ENCODE measurements around the gene CDK14.

Gene CDK14

DNA sequence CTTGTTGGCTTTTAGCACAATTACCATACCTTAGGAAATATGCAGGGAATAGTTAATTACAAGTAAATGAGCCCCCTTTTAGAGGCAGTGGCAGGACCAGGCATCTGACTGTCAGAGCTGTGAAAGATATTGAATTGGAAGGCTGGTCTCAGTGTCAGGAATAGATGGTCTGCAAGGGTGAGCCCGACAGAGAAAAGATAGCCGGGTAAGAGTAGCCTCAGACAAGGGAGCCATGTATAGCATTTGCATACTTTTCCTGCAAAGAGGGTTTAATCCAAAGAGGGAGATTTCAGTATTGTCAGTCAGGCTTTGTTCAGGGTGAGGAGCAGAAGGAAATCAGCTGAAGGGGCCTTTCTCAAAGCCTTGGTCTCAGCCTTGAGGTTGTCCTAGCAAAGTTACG, 539.2 kb downstream of the CDK14 start:
- Histone ChIP-seq H3K36me3 (ENCODE audit: control insufficient read depth, insufficient read depth, low read length) (no peaks in the 10 kb centered on the region), H3K27me3 (ENCODE audit: control insufficient read depth, insufficient read depth, low read length) (no peaks in the 10 kb centered on the region), H3K27ac (ENCODE audit: low read length) (no peak overlapping the region), H3K9me3 (ENCODE audit: control insufficient read depth, insufficient read depth, low read length) (no peaks in the 10 kb centered on the region), H3K4me1 (ENCODE audit: control insufficient read depth, insufficient read depth, low read length) (no peaks in the 10 kb centered on the region; the same call in 1 of the 2 replicates), H3K4me3 (ENCODE audit: low read length) (no peak overlapping the region)
- WGBS (ENCODE audit: insufficient coverage, insufficient read length): no CpG with 5 or more reads among the region's 3 CpGs
- DNase-seq (ENCODE audit: low read depth, low spot score): no peak

DNA sequence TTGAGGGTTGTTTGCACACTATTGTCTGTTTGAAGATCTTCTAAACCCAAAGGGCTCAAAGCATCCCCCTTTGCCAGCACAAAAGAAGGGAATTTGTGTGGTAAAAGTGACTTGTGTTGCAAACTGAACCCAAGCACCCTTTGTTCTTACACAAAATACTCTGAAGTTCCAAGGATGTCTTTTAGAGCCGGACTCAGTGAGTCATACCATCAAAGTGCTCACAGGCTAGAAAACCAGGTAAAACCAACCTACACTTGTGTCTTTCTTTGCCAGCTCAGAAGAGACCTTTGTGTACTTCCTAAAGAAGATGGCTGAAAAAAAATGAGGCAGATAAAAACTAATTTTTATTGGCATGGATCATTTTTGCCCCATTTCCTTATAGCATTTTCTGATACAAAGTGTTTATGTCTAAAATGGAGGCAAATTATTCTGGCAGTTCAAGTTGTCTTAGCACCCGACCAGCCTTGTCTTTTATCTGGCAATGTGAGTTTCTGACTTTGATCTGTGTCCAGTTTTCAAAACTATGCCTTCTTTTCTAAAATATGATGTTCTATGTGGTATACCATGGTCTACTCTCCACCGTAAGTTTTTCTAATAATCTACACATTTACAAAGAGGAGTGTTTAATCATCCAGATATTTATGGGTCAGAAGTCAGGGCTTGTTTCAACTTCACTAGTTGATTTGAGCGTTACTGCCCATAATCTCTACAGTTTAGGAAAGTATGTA, 539.7 kb downstream of the CDK14 start:
- no peaks in the 10 kb centered on the region for H3K27me3 ChIP-seq (ENCODE audit: control insufficient read depth, insufficient read depth, low read length)
- H3K9me3 ChIP-seq (ENCODE audit: control insufficient read depth, insufficient read depth, low read length): no peaks in the 10 kb centered on the region
- no CpG with 5 or more reads among the region's 4 CpGs for WGBS (ENCODE audit: insufficient coverage, insufficient read length)
- no peaks in the 10 kb centered on the region; the same call in 1 of the 2 replicates for H3K4me1 ChIP-seq (ENCODE audit: control insufficient read depth, insufficient read depth, low read length)
- H3K4me3 ChIP-seq (ENCODE audit: low read length): no peak overlapping the region
- no peaks in the 10 kb centered on the region for H3K36me3 ChIP-seq (ENCODE audit: control insufficient read depth, insufficient read depth, low read length)
- no peak for DNase-seq (ENCODE audit: low read depth, low spot score)
- H3K27ac ChIP-seq (ENCODE audit: low read length): no peak overlapping the region

DNA sequence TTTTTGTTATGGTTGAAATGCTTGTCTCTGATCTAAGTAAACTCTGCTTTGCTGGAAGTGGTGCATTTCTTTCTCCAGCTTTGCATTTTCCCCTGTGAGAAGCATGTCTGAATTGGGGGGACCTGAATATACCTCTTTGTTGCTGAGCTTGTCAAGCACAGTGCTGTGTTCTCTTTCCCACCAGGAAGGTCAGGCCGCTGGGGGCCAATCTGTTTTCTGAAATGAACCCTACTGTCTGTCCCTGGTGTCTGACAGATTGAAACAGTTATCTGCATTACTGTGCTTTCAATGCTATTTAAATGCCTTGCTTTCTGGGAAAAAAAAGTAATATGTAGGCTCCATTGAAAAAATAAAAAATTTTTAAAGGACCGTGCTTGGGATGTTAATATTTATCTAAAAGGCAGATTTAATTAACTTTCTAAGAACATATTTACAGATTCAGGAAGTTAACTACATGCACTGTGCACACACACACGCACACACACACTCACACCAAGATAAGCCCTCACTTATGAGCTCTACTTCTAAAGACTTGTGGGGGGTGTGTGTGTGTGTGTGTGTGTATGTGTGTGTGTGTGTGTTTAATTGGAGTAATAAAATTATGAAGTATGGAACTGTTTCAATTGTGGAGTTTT, 541.1 kb downstream of the CDK14 start:
- H3K27me3 ChIP-seq (ENCODE audit: control insufficient read depth, insufficient read depth, low read length): no peaks in the 10 kb centered on the region
- no peak overlapping the region for H3K27ac ChIP-seq (ENCODE audit: low read length)
- whole genome bisulfite sequencing (ENCODE audit: insufficient coverage, insufficient read length): no CpG with 5 or more reads among the region's 3 CpGs
- no peaks in the 10 kb centered on the region for H3K9me3 ChIP-seq (ENCODE audit: control insufficient read depth, insufficient read depth, low read length)
- DNase-seq (ENCODE audit: low read depth, low spot score): no peak
- no peaks in the 10 kb centered on the region; the same call in 1 of the 2 replicates for H3K4me1 ChIP-seq (ENCODE audit: control insufficient read depth, insufficient read depth, low read length)
- no peaks in the 10 kb centered on the region for H3K36me3 ChIP-seq (ENCODE audit: control insufficient read depth, insufficient read depth, low read length)
- no peak overlapping the region for H3K4me3 ChIP-seq (ENCODE audit: low read length)

DNA sequence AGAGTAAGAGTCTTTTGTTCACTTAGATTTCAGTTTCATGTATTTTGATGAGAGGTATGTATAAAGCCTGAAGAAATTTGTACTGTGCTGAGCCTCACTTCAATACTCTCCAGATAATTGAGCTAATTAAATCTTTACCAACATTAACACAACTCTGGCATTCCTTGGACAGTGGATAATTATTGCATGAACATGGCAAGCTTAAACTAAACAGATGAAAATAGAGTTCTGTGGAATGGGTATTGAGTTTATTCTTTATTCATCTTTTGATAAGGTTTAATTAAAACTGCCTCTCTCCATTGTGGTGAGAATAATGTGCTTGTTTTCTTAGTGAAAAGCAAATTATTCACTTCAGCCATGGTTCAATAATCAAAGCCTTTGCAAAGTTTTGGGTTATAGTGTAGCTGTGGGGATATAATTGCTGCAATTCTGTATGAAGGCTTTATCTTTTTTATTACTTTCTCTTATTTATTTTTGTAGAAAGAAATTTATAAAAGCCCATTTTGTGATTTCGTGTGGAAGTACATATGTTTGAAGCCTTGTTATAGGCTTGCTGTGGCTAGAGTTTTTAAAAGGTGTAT, 541.8 kb downstream of the CDK14 start:
- no peaks in the 10 kb centered on the region; the same call in 1 of the 2 replicates for H3K4me1 ChIP-seq (ENCODE audit: control insufficient read depth, insufficient read depth, low read length)
- DNase-seq (ENCODE audit: low read depth, low spot score): no peak
- no peaks in the 10 kb centered on the region for H3K36me3 ChIP-seq (ENCODE audit: control insufficient read depth, insufficient read depth, low read length)
- H3K9me3 ChIP-seq (ENCODE audit: control insufficient read depth, insufficient read depth, low read length): no peaks in the 10 kb centered on the region
- WGBS (ENCODE audit: insufficient coverage, insufficient read length): no CpG with 5 or more reads among the region's 1 CpG
- H3K4me3 ChIP-seq (ENCODE audit: low read length): no peak overlapping the region
- H3K27me3 ChIP-seq (ENCODE audit: control insufficient read depth, insufficient read depth, low read length): no peaks in the 10 kb centered on the region
- no peak overlapping the region for H3K27ac ChIP-seq (ENCODE audit: low read length)

DNA sequence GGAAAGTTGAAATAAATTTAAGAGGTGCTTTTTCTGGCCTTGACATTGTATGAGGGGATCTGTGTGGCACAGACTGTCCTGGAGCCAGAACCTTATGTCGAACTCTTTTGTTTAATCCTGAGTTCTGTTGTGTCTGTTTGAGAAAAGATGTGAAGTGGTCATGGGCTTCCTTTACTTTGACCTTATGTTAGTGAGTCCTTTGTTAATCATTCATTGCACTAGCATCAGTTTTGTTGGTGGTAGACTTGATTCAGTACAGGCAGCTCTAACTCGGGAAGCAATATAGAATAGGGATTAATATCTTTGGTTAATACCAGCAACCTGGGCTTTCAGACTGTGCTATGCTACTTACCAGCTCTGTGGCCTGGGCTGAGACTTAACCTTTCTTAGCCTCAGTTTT, 544.2 kb downstream of the CDK14 start:
- no peak overlapping the region for H3K27ac ChIP-seq (ENCODE audit: low read length)

DNA sequence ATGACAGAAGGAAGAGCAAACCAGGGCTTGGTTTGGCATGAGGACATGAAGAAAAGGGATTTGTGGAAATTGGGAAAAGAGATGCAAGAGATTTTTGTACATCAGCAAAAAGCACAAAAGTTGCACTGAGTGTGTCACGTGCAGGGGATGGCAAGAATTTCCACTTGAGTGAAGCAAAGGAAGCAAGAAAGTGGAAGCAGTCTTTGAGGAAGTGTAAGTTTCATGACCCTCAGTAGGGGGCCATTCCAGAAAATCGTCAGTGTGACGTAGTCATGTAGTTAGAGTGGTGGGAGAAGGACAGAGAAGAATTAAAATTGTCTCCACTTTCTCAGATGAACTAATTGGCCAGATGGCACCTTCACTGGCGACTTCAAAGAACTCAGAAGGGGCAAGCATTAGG, 544.9 kb downstream of the CDK14 start:
- Histone ChIP-seq H3K27me3 (ENCODE audit: control insufficient read depth, insufficient read depth, low read length) (no peaks in the 10 kb centered on the region), H3K27ac (ENCODE audit: low read length) (no peak overlapping the region), H3K4me3 (ENCODE audit: low read length) (no peak overlapping the region), H3K4me1 (ENCODE audit: control insufficient read depth, insufficient read depth, low read length) (no peaks in the 10 kb centered on the region), H3K36me3 (ENCODE audit: control insufficient read depth, insufficient read depth, low read length) (no peaks in the 10 kb centered on the region), H3K9me3 (ENCODE audit: control insufficient read depth, insufficient read depth, low read length) (no peaks in the 10 kb centered on the region)
- DNase-seq (ENCODE audit: low read depth, low spot score): no peak
- WGBS (ENCODE audit: insufficient coverage, insufficient read length): no CpG with 5 or more reads among the region's 4 CpGs

More for the DNA sequence above, 544.2 kb downstream of the CDK14 start:
- DNase-seq (ENCODE audit: low read depth, low spot score): no peak
- Histone ChIP-seq H3K9me3 (ENCODE audit: control insufficient read depth, insufficient read depth, low read length) (no peaks in the 10 kb centered on the region), H3K4me3 (ENCODE audit: low read length) (no peak overlapping the region), H3K27me3 (ENCODE audit: control insufficient read depth, insufficient read depth, low read length) (no peaks in the 10 kb centered on the region), H3K36me3 (ENCODE audit: control insufficient read depth, insufficient read depth, low read length) (no peaks in the 10 kb centered on the region), H3K4me1 (ENCODE audit: control insufficient read depth, insufficient read depth, low read length) (no peaks in the 10 kb centered on the region; the same call in 1 of the 2 replicates)
- no CpG with 5 or more reads among the region's 2 CpGs for WGBS (ENCODE audit: insufficient coverage, insufficient read length)

DNA sequence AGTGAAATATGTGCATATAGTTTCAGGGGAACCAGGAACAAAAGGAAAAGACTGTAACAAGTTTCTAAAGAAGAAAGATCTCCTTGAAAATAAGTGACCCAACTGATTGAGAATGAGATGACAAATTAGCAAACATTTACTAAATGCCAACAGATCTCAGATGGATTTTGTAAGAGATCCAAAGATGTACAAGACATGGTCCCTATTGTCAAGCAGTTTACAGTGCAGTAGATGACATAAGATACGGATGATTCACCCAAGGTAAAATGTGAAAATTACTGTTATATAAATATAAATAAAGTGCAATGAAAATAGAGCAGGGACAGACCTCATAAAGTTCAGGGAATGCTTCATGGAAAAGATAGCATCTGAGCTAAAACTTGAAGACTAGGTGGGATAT, 546.6 kb downstream of the CDK14 start:
- Histone ChIP-seq H3K27me3 (ENCODE audit: control insufficient read depth, insufficient read depth, low read length) (no peaks in the 10 kb centered on the region), H3K9me3 (ENCODE audit: control insufficient read depth, insufficient read depth, low read length) (no peaks in the 10 kb centered on the region), H3K27ac (ENCODE audit: low read length) (no peak overlapping the region), H3K4me3 (ENCODE audit: low read length) (no peak overlapping the region), H3K4me1 (ENCODE audit: control insufficient read depth, insufficient read depth, low read length) (no peaks in the 10 kb centered on the region), H3K36me3 (ENCODE audit: control insufficient read depth, insufficient read depth, low read length) (no peaks in the 10 kb centered on the region)
- DNase-seq (ENCODE audit: low read depth, low spot score): no peak
- no CpG with 5 or more reads among the region's 1 CpG for WGBS (ENCODE audit: insufficient coverage, insufficient read length)

DNA sequence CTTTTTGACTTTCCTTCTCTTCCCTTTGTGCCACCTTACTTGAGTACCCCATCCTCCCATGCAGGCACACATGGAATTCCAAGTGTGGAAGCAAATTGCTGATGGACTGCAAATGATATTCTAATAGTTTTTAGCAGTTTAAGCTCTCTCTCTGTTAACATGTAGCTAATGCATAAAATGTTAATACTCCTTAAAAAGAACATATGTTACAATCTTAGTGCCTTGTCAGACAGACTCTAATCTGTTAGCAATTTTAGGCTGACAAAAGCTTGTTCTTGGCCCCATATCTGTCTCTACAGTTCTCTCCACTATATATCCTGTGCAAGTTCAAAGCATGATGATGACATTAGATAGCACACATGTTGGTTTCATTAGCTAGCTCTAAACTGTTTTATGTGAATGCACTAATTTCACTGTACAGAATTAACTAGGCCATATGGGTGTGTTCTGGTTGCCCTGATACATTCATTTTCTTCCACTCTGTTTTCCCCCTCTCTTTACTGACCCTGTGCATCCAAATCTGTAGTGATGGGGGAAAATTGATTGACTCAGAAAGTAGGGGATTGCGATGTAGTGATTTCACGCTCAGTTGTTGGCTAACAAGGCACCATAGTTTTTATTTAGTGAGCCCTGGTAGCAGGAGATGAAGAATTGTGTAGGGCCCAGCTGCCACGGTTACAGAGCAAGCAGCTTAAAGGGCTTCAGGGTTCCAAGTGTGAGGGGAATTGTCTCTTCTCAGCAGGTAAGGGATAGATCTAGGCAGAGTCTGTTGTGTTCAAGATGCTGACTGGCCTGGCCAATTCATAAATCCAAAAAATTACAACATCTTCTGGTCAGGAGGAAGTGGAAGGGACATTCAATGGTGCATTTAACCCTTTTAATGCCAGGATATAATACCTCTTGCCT, 553.5 kb downstream of the CDK14 start:
- WGBS (ENCODE audit: insufficient coverage, insufficient read length): no CpG with 5 or more reads among the region's 3 CpGs
- Histone ChIP-seq H3K9me3 (ENCODE audit: control insufficient read depth, insufficient read depth, low read length) (no peaks in the 10 kb centered on the region), H3K27me3 (ENCODE audit: control insufficient read depth, insufficient read depth, low read length) (no peaks in the 10 kb centered on the region), H3K36me3 (ENCODE audit: control insufficient read depth, insufficient read depth, low read length) (no peaks in the 10 kb centered on the region), H3K27ac (ENCODE audit: low read length) (no peak overlapping the region), H3K4me1 (ENCODE audit: control insufficient read depth, insufficient read depth, low read length) (no peaks in the 10 kb centered on the region), H3K4me3 (ENCODE audit: low read length) (no peak overlapping the region)
- no peak for DNase-seq (ENCODE audit: low read depth, low spot score)

DNA sequence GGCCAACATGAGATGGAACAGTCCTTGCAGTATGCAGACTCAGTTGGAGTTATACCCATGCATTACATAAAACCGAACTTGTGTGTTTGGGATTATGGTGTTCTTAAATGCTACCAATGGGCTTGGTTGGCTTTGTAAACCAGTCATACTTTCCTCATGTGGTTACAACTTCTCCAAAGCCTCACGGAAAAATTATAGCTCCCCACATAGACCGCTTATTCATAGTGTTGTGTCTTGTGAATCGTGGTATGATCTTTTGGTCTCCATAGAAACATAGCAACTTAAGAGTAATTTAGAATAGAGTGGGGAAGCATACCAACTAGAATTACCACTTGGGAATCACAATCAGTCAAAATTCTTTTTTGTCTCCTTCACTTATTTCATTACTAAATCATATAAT, 555.8 kb downstream of the CDK14 start:
- DNase-seq (ENCODE audit: low read depth, low spot score): no peak
- no peaks in the 10 kb centered on the region for H3K9me3 ChIP-seq (ENCODE audit: control insufficient read depth, insufficient read depth, low read length)
- H3K27ac ChIP-seq (ENCODE audit: low read length): no peak overlapping the region
- H3K4me3 ChIP-seq (ENCODE audit: low read length): no peak overlapping the region
- WGBS (ENCODE audit: insufficient coverage, insufficient read length): no CpG with 5 or more reads among the region's 4 CpGs
- H3K27me3 ChIP-seq (ENCODE audit: control insufficient read depth, insufficient read depth, low read length): no peaks in the 10 kb centered on the region
- no peaks in the 10 kb centered on the region for H3K4me1 ChIP-seq (ENCODE audit: control insufficient read depth, insufficient read depth, low read length)
- no peaks in the 10 kb centered on the region for H3K36me3 ChIP-seq (ENCODE audit: control insufficient read depth, insufficient read depth, low read length)

Data from iPS DF 6.9 (cell line).